Measurements from ENCODE around the gene LZTS2.

DNA sequence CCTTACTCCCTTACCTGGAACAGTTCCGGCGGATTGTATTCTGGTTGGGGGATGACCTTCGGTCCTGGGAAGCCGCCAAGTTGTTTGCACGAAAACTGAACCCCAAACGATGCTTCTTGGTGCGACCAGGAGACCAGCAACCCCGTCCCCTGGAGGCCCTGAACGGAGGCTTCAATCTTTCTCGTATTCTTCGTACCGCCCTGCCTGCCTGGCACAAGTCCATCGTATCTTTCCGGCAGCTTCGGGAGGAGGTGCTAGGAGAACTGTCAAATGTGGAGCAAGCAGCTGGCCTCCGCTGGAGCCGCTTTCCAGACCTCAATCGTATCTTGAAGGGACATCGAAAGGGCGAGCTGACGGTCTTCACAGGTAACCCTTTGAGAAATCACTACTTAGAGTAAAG is 10.5 kb upstream of the LZTS2 start:
- TF ChIP-seq TEAD4 (IDR thresholded peaks at IDR 0.05; ENCODE audit: borderline replicate concordance, insufficient read depth) (no peak), EZH2phosphoT487 (IDR thresholded peaks at IDR 0.05; ENCODE audit: borderline replicate concordance, low read depth) (no peak), CHD2 (IDR thresholded peaks at IDR 0.05; ENCODE audit: low read length, partially characterized antibody) (no peak), TAF1 (IDR thresholded peaks at IDR 0.05; ENCODE audit: borderline replicate concordance, low read depth, low read length) (no peak), GATA2 (CRISPR knock-in tag; IDR thresholded peaks at IDR 0.05) (no peak), SMC3 (IDR thresholded peaks at IDR 0.05; ENCODE audit: low read depth, low read length) (no peak), MEF2A (IDR thresholded peaks at IDR 0.05; ENCODE audit: borderline replicate concordance, low read depth) (no peak), YY1 (IDR thresholded peaks at IDR 0.05; ENCODE audit: low read depth) (no peak), EP300 (IDR thresholded peaks at IDR 0.05; ENCODE audit: borderline replicate concordance in 1 of 2, low read depth in 1 of 2, low read length in 1 of 2) (no peak)
- TF ChIP-seq, protein P1, sequence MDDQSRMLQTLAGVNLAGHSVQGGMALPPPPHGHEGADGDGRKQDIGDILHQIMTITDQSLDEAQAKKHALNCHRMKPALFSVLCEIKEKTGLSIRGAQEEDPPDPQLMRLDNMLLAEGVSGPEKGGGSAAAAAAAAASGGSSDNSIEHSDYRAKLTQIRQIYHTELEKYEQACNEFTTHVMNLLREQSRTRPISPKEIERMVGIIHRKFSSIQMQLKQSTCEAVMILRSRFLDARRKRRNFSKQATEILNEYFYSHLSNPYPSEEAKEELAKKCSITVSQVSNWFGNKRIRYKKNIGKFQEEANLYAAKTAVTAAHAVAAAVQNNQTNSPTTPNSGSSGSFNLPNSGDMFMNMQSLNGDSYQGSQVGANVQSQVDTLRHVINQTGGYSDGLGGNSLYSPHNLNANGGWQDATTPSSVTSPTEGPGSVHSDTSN (IDR thresholded peaks at IDR 0.05), result no peak
- TF ChIP-seq, protein P2, sequence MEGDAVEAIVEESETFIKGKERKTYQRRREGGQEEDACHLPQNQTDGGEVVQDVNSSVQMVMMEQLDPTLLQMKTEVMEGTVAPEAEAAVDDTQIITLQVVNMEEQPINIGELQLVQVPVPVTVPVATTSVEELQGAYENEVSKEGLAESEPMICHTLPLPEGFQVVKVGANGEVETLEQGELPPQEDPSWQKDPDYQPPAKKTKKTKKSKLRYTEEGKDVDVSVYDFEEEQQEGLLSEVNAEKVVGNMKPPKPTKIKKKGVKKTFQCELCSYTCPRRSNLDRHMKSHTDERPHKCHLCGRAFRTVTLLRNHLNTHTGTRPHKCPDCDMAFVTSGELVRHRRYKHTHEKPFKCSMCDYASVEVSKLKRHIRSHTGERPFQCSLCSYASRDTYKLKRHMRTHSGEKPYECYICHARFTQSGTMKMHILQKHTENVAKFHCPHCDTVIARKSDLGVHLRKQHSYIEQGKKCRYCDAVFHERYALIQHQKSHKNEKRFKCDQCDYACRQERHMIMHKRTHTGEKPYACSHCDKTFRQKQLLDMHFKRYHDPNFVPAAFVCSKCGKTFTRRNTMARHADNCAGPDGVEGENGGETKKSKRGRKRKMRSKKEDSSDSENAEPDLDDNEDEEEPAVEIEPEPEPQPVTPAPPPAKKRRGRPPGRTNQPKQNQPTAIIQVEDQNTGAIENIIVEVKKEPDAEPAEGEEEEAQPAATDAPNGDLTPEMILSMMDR (IDR thresholded peaks at IDR 0.05), result no peak
- TF ChIP-seq, protein P3, sequence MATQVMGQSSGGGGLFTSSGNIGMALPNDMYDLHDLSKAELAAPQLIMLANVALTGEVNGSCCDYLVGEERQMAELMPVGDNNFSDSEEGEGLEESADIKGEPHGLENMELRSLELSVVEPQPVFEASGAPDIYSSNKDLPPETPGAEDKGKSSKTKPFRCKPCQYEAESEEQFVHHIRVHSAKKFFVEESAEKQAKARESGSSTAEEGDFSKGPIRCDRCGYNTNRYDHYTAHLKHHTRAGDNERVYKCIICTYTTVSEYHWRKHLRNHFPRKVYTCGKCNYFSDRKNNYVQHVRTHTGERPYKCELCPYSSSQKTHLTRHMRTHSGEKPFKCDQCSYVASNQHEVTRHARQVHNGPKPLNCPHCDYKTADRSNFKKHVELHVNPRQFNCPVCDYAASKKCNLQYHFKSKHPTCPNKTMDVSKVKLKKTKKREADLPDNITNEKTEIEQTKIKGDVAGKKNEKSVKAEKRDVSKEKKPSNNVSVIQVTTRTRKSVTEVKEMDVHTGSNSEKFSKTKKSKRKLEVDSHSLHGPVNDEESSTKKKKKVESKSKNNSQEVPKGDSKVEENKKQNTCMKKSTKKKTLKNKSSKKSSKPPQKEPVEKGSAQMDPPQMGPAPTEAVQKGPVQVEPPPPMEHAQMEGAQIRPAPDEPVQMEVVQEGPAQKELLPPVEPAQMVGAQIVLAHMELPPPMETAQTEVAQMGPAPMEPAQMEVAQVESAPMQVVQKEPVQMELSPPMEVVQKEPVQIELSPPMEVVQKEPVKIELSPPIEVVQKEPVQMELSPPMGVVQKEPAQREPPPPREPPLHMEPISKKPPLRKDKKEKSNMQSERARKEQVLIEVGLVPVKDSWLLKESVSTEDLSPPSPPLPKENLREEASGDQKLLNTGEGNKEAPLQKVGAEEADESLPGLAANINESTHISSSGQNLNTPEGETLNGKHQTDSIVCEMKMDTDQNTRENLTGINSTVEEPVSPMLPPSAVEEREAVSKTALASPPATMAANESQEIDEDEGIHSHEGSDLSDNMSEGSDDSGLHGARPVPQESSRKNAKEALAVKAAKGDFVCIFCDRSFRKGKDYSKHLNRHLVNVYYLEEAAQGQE (IDR thresholded peaks at IDR 0.05; ENCODE audit: low read depth, low read length), result no peak
- TF ChIP-seq, protein P4, sequence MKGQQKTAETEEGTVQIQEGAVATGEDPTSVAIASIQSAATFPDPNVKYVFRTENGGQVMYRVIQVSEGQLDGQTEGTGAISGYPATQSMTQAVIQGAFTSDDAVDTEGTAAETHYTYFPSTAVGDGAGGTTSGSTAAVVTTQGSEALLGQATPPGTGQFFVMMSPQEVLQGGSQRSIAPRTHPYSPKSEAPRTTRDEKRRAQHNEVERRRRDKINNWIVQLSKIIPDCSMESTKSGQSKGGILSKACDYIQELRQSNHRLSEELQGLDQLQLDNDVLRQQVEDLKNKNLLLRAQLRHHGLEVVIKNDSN (IDR thresholded peaks at IDR 0.05; ENCODE audit: borderline replicate concordance, low read depth), result no peak
- TF ChIP-seq, protein P5, sequence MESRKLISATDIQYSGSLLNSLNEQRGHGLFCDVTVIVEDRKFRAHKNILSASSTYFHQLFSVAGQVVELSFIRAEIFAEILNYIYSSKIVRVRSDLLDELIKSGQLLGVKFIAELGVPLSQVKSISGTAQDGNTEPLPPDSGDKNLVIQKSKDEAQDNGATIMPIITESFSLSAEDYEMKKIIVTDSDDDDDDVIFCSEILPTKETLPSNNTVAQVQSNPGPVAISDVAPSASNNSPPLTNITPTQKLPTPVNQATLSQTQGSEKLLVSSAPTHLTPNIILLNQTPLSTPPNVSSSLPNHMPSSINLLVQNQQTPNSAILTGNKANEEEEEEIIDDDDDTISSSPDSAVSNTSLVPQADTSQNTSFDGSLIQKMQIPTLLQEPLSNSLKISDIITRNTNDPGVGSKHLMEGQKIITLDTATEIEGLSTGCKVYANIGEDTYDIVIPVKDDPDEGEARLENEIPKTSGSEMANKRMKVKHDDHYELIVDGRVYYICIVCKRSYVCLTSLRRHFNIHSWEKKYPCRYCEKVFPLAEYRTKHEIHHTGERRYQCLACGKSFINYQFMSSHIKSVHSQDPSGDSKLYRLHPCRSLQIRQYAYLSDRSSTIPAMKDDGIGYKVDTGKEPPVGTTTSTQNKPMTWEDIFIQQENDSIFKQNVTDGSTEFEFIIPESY (IDR thresholded peaks at IDR 0.05; ENCODE audit: borderline replicate concordance, low read depth), result no peak

All from SK-N-SH (cell line).